22Rv1 (cell line): ENCODE results near the gene BLOC1S5.
"Not testable (repeated sequence)": the region's sequence is repeated elsewhere in the genome, so short reads cannot be mapped to it uniquely, and the experiment has no call there.

Experiments used
- ZFX ChIP-seq: fragments of 450-650 bp; IDR thresholded peaks from 2 replicates; pipeline ENCODE4 v1.6.1; 2017; ENCODE audit warnings: antibody characterized with exemption, borderline replicate concordance
- TF ChIP-seq, protein P1 (sequence below): fragments of 450-650 bp; IDR thresholded peaks from 2 replicates; pipeline ENCODE4 v1.5.1; 2017; ENCODE audit warnings: mild to moderate bottlenecking

DNA sequence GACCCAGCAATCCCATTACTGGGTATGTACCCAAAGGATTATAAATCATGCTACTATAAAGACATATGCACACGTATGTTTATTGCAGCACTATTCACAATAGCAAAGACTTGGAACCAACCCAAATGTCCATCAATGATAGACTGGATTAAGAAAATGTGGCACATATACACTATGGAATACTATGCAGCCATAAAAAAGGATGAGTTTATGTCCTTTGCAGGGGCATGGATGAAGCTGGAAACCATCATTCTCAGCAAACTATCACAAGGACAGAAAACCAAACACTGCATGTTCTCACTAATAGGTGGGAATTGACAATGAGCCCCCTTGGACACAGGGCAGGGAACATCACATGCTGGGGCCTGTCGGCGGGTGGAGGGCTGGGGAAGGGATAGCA, 30.1 kb downstream of the BLOC1S5 start:
- TF ChIP-seq, protein P1, sequence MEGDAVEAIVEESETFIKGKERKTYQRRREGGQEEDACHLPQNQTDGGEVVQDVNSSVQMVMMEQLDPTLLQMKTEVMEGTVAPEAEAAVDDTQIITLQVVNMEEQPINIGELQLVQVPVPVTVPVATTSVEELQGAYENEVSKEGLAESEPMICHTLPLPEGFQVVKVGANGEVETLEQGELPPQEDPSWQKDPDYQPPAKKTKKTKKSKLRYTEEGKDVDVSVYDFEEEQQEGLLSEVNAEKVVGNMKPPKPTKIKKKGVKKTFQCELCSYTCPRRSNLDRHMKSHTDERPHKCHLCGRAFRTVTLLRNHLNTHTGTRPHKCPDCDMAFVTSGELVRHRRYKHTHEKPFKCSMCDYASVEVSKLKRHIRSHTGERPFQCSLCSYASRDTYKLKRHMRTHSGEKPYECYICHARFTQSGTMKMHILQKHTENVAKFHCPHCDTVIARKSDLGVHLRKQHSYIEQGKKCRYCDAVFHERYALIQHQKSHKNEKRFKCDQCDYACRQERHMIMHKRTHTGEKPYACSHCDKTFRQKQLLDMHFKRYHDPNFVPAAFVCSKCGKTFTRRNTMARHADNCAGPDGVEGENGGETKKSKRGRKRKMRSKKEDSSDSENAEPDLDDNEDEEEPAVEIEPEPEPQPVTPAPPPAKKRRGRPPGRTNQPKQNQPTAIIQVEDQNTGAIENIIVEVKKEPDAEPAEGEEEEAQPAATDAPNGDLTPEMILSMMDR, result not testable (repeated sequence)
- not testable (repeated sequence) for TF ChIP-seq ZFX
